NCI-H2107 (cell line): ENCODE measurements around the gene LMOD1.

Experiments
- DNase-seq: peaks from one replicate; lab custom pipeline; 2025; lab: John Stamatoyannopoulos, UW

LMOD1 gene

GRCh38 chr1:201891451-201892045 lies 54.8 kb downstream of the LMOD1 start:
- DNase-seq = no peak

DNA sequence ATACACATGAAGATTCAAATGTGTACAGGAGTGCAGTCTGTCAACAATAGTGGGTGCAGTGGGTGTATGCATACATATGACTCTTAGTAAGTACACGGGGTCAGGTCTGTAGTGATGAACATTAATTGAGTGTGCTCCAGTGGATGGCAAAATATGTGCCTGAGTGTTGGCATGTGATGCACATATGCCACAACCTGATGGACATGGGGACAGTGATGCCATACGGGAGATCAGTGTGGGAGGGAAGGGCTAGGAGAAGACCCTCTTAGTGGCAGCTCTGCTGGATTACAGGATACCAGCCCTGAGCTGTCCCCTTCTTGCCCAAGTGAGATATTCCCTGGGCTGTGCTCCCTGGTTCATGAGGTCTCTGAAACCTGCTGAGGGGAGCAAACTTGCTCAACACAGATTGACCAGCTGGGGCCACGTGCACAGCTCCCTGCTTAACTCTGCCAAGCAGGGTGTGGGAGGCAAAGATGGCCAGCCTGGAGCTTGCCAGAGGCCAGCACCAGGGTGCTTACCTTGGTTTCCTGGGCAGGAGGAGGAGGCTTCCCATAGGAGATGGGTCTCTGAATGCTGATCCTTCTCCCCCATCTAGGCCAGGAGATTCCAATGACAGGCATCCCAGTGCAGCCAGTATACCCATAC lies 55.4 kb downstream of the LMOD1 start:
- DNase-seq = no peak

- no peak for DNase-seq
These were observed 56.1 kb downstream of the LMOD1 start for GRCh38 chr1:201890223-201890622.

DNA sequence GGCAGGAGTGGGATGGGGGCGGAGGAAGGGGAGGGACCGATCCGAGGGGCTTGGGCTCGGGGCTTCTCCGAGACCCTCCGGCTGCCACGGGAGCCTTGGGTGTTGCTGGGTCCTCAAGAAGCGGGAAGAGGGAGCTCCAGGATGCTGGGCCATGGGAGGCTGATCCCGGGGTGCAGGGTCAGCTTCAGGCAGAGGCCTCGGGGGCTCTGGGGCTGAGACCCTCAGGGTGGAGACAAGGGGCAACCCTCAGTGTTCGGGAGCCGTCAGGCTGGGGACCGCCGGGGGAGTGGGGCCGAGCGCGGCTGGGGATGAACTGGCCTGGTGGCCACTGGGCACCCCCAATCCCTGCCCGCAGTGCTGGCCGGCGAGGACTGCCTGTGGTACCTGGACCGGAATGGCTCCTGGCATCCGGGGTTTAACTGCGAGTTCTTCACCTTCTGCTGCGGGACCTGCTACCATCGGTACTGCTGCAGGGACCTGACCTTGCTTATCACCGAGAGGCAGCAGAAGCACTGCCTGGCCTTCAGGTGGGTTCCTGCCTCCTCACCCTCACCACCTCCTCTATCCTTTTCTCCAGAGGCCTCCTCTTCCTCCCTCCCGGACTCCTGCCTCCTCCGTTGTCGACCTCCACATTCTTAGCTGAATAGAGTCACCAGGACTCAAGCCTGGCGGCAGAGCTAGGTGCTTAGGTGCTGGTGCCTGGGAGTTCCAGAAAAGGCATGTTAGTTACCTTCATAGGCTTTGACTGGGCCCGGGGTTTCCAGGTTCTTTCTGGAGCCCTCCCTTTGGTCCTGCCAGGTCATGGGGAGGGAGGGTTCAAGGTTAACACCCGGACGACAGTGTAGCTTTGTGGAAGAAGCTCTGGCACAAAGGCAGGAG lies 57.0 kb downstream of the LMOD1 start:
- DNase-seq = no peak

GRCh38 chr1:201888282-201889089 lies 57.9 kb downstream of the LMOD1 start, which contains the start of gene SHISA4:
TSS of gene SHISA4 (plus strand) at chr1:201888898. CDS start at chr1:201888995, 97 bp downstream.
- no peak for DNase-seq

GRCh38 chr1:201887116-201887866 lies 59.1 kb downstream of the LMOD1 start:
- no peak for DNase-seq

- no peak for DNase-seq
These were observed 60.1 kb downstream of the LMOD1 start for GRCh38 chr1:201886103-201886885.

DNA sequence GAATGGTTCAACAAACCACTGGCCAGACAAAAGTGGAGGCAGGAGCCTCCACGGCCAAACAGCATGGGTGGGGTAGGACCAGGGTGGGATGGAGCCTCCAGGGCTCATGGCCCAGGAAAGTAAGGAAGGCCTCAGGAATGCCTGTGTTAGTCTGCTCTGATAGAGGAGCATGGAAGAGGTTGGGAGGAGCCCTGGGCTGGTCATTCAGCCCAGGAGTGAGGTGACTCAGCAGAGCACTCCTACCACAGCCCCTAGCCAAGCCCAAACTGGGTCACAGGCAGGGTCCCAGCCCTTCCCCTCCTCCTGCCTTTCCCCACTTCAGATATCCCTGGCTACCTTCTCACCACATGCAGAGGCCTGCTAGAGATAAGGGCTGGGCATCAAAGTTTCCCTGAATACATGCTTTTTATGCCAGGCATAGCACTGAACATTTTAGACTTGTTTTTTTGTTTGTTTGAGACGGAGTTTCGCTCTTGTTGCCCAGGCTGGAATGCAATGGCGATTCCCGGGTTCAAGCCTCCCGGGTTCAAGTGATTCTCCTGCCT lies 60.7 kb downstream of the LMOD1 start:
- no peak for DNase-seq

GRCh38 chr1:201884425-201884824 lies 61.9 kb downstream of the LMOD1 start:
- DNase-seq = no peak

DNA sequence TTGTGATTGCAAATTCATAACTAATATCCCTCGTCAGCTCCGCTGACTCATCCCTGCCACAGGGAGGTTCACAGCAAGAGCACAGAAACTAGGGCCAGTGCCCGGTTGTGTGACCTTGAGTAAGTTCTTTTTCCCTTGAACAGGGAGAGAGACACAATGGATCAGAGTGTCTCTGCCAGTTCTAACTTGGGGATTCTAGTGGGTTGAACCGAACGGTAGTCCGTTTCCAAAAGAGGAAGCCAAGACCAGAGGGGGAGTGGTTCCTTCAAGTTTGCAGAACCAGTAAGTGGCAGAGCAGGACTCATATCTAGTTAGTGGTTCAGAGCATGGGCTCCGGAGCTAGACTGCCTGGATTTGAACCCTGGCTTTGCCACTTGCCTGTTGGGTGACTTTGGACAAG lies 62.6 kb downstream of the LMOD1 start:
- DNase-seq = no peak

- no peak for DNase-seq
These were observed 63.1 kb downstream of the LMOD1 start for GRCh38 chr1:201883266-201883665.

GRCh38 chr1:201882665-201883132 lies 63.6 kb downstream of the LMOD1 start:
- DNase-seq = no peak

DNA sequence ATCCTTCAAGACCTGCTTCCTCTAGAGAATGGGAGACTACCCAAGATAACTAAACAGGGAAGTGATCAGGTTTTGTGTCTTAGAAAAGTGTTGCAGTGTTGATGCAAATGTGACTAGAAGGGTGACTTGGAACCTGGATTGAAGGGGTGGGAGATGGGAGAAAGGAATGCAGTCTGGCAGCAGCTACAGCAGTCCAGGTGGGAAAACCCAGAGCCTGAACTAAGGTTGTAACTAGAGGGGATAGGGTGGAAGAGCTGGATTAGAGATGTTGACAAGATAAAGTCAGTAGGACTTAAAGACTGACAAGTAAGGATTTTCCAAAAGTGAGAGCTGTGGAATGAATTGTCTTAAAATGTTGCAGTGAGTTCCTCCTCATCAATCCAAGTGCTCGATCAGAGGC lies 64.7 kb downstream of the LMOD1 start:
- DNase-seq = no peak

GRCh38 chr1:201880928-201881571 lies 65.3 kb downstream of the LMOD1 start:
- no peak for DNase-seq

DNA sequence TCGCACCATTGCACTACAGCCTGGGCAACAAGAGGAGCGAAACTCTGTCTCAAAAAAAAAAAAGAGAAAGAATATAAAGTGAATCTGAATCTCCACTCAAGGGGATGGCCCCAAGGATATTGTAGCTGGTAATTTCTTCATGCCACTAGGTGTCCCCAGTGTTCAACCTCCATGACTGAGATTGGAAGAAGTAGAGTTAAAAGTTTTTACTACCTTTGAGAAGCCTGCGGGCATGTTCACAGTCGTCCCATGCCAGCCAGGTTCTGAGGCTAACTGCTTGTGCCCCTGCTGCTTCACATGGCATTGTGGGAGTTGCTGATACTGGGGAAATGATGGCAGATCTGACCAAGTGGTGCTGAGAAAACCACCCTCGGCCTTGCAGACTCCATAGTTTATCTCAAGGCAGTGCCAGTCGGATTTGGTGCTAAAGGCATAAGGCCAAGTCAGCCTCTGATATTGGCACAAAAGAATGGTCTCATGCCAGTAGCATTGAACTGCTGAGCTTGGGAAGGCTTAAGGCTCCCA lies 68.4 kb downstream of the LMOD1 start:
- DNase-seq = no peak

GRCh38 chr1:201876148-201876818 lies 70.1 kb downstream of the LMOD1 start:
- DNase-seq = no peak

DNA sequence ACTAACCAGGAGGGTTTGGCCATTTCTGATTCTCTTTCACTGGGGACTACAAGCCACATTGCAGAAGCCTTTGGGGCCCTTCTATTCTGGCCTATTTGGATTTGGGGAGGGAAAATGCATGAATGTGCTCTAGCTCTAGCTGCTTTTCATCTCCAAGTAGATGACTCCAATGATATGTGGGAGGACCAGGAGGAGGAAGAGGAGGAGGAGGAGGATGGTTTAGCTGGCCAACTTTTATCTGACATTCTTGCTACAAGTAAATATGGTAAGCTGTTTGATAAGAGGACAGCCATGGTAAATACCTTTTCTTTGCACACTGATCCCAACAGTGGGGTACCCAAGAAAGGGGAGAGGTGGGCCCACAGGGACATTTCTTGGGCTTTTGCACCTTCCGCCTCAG lies 71.7 kb downstream of the LMOD1 start:
- no peak for DNase-seq

DNA sequence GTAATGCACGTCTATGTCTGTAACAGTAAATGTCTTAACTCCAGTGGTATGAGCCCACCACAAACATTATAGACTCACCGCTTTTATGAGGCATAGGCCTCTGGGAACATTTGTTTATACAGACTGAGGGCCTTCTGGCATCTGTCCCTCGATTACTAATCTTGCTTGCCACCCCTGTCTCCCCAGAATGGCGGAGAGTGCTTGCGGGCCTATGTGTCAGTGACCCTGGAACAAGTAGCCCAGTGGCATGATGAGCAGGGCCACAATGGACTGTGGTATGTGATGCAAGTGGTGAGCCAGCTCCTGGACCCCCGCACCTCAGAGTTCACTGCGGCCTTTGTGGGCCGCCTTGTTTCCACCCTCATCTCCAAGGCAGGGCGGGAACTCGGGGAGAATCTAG lies 76.0 kb downstream of the LMOD1 start:
- DNase-seq = no peak

GRCh38 chr1:201861448-201861847 lies 84.9 kb downstream of the LMOD1 start:
- DNase-seq = no peak
